Measurements from ENCODE around the gene EXOC2. TPM values are rescaled to one million over a fixed set of nuclear protein-coding genes. Genes with fewer than 3 reads are reported as not detected.

Gene EXOC2
- total RNA-seq, 2 donors from 2014 or later = 28.1 to 35.0 TPM

DNA sequence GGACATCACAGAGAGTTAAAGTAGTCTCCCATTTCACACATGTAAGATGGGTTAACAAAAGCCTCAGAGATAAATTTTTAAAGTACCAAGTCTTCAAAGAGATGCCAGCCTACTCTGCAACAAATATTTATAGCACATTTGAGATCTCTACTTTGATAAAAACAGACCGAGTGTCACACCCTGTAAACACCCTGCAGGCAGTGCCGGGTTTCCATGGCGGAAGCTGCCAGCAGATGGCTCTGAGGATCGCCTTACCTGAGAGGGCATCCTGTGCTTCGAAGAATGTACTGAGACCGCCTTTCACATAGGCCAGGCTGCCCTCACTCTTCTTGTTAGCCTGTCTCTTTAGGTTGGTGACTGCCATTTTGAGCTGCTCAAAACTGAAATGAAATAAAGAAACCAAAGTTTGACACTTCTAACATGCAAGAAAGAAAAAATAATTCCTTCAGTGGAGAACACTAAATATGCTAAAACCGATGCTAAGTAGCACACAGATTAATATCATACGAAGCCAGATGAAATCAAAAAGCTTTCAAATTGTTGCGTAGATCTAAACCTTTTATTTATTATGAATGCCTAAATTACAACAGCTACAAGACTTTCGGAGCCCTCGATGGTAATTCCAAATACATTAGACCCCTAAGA, 75.4 kb downstream of the EXOC2 start:
- TF ChIP-seq CTCF (conservative IDR thresholded peaks at IDR 0.05) = peak; percentile 61
- Histone ChIP-seq H3K27me3 (ENCODE audit: control insufficient read depth, insufficient read depth, low read length, poor library complexity, severe bottlenecking) (no peaks in the 10 kb centered on the region), H3K4me3 (ENCODE audit: low read length) (no peak overlapping the region), H3K36me3 (ENCODE audit: control insufficient read depth, insufficient read depth, low read length) (peaks cover 30% of the 10 kb centered on the region), H3K9ac (ENCODE audit: extremely low read depth, low read length, poor library complexity, severe bottlenecking) (no peak overlapping the region), H3K9me3 (ENCODE audit: control insufficient read depth, low read length) (peaks cover 5% of the 10 kb centered on the region), H3K4me1 (ENCODE audit: control insufficient read depth, insufficient read depth, low read length) (peaks cover 10% of the 10 kb centered on the region), H3K27ac (ENCODE audit: low read depth, low read length) (no peak overlapping the region)
- DNase-seq = peak; percentile 67
- Mint-ChIP-seq H3K27ac (no peak overlapping the region), H3K4me1 (peaks cover 25% of the 10 kb centered on the region), H3K9me3 (peaks cover 6% of the 10 kb centered on the region), H3K4me3 (no peak overlapping the region), H3K27me3 (ENCODE audit: insufficient read depth) (no peaks in the 10 kb centered on the region), H3K36me3 (ENCODE audit: low read depth) (peaks cover 43% of the 10 kb centered on the region)
- WGBS, 2 experiments (ENCODE audit: insufficient coverage in 1 of 2, insufficient read length in 1 of 2) = 94 to 96% methylated on average over 8 to 9 of the region's 11 CpGs

- peaks cover 6% of the 10 kb centered on the region for H3K9me3 Mint-ChIP-seq
- H3K36me3 ChIP-seq (ENCODE audit: control insufficient read depth, insufficient read depth, low read length) = peaks cover 25% of the 10 kb centered on the region
- no peak for TF ChIP-seq CTCF (conservative IDR thresholded peaks at IDR 0.05)
- 73 to 95% methylated on average over 5 to 7 of the region's 7 CpGs for WGBS, 2 experiments (ENCODE audit: insufficient coverage in 1 of 2, insufficient read length in 1 of 2)
- H3K36me3 Mint-ChIP-seq (ENCODE audit: low read depth) = peaks cover 30% of the 10 kb centered on the region
- H3K9ac ChIP-seq (ENCODE audit: extremely low read depth, low read length, poor library complexity, severe bottlenecking) = no peak overlapping the region
- no peaks in the 10 kb centered on the region for H3K27me3 ChIP-seq (ENCODE audit: control insufficient read depth, insufficient read depth, low read length, poor library complexity, severe bottlenecking)
- peaks cover 5% of the 10 kb centered on the region for H3K9me3 ChIP-seq (ENCODE audit: control insufficient read depth, low read length)
- H3K4me3 ChIP-seq (ENCODE audit: low read length) = no peak overlapping the region
- peak overlapping the region; percentile 86 for H3K27ac Mint-ChIP-seq
- no peaks in the 10 kb centered on the region for H3K27me3 Mint-ChIP-seq (ENCODE audit: insufficient read depth)
- peaks cover 9% of the 10 kb centered on the region for H3K4me1 ChIP-seq (ENCODE audit: control insufficient read depth, insufficient read depth, low read length)
- no peak overlapping the region for H3K27ac ChIP-seq (ENCODE audit: low read depth, low read length)
- no peak overlapping the region for H3K4me3 Mint-ChIP-seq
- peaks cover 20% of the 10 kb centered on the region for H3K4me1 Mint-ChIP-seq
- no peak for DNase-seq
Measured at GRCh38 chr6:613981-614380, 79.0 kb downstream of the EXOC2 start.

GRCh38 chr6:611928-612327, 81.0 kb downstream of the EXOC2 start:
- H3K9me3 ChIP-seq (ENCODE audit: control insufficient read depth, low read length) = no peaks in the 10 kb centered on the region
- no peak overlapping the region for H3K27ac Mint-ChIP-seq
- peaks cover 22% of the 10 kb centered on the region for H3K36me3 Mint-ChIP-seq (ENCODE audit: low read depth)
- H3K27ac ChIP-seq (ENCODE audit: low read depth, low read length) = no peak overlapping the region
- no peak overlapping the region for H3K4me3 ChIP-seq (ENCODE audit: low read length)
- DNase-seq = no peak
- no peak overlapping the region for H3K4me3 Mint-ChIP-seq
- WGBS, 2 experiments (ENCODE audit: insufficient coverage in 1 of 2, insufficient read length in 1 of 2) = 50 to 69% methylated on average over 2 to 4 of the region's 4 CpGs
- peaks cover 23% of the 10 kb centered on the region for H3K4me1 Mint-ChIP-seq
- H3K27me3 Mint-ChIP-seq (ENCODE audit: insufficient read depth) = no peaks in the 10 kb centered on the region
- peaks cover 12% of the 10 kb centered on the region for H3K4me1 ChIP-seq (ENCODE audit: control insufficient read depth, insufficient read depth, low read length)
- H3K9ac ChIP-seq (ENCODE audit: extremely low read depth, low read length, poor library complexity, severe bottlenecking) = no peak overlapping the region
- H3K36me3 ChIP-seq (ENCODE audit: control insufficient read depth, insufficient read depth, low read length) = peaks cover 17% of the 10 kb centered on the region
- no peak for TF ChIP-seq CTCF (conservative IDR thresholded peaks at IDR 0.05)
- H3K9me3 Mint-ChIP-seq = no peaks in the 10 kb centered on the region
- no peaks in the 10 kb centered on the region for H3K27me3 ChIP-seq (ENCODE audit: control insufficient read depth, insufficient read depth, low read length, poor library complexity, severe bottlenecking)

All from endodermal cell (in vitro differentiated cells).